Adrenal gland (tissue), 5 donors: ENCODE measurements around the gene SETDB2.

Experiments used
- CTCF ChIP-seq, 6 experiments: fragments of 450-650 bp in 4 of 6; fragments of 200-600 bp in 2 of 6; sonication (generic) in 1 of 6; IDR thresholded peaks; 1 replicate in 5 of 6; 2 replicates in 1 of 6; pipeline versions ENCODE4 v1.5.1 to v1.8.0; 2016 to 2021; ENCODE audit warnings: antibody characterized with exemption in 6 of 6, mild to moderate bottlenecking in 2 of 6, moderate library complexity in 1 of 6
- POLR2A ChIP-seq, 2 donors: fragments of 450-650 bp; IDR thresholded peaks; one replicate each; pipeline ENCODE4 v1.6.1; 2017; ENCODE audit warnings: antibody characterized with exemption in 2 of 2, mild to moderate bottlenecking in 2 of 2, moderate library complexity in 1 of 2
- donor health status: DM: no; HTN: no; CAD: no.

- TF ChIP-seq CTCF (IDR thresholded peaks at IDR 0.05) (no peak), POLR2A (IDR thresholded peaks at IDR 0.05) (no peak)
Measured at GRCh38 chr13:49412749-49413148, 31.3 kb upstream of the SETDB2 start.
